22Rv1 (cell line): Measurements from ENCODE around the gene CCDC127.

Experiments
- CTCF ChIP-seq: fragments of 450-650 bp; IDR thresholded peaks from 2 replicates; pipeline ENCODE4 v1.5.1; 2017; ENCODE audit warnings: mild to moderate bottlenecking
- ZFX ChIP-seq: fragments of 450-650 bp; IDR thresholded peaks from 2 replicates; pipeline ENCODE4 v1.6.1; 2017; ENCODE audit warnings: antibody characterized with exemption, borderline replicate concordance

- TF ChIP-seq CTCF (no peak), ZFX (no peak)
Observed at GRCh38 chr5:172421-172820, 45.5 kb downstream of the CCDC127 start.
